GM12874 (cell line): ENCODE data around the gene CBFA2T2.

ENCODE experiments used
- TF ChIP-seq, protein P1 (sequence below): IDR thresholded peaks from 2 replicates; pipeline ENCODE4 v1.5.1; 2011; ENCODE audit warnings: low read depth, mild to moderate bottlenecking, control low read depth, low read length, moderate library complexity; ENCODE audit not compliant: insufficient read depth

The CBFA2T2 gene

DNA sequence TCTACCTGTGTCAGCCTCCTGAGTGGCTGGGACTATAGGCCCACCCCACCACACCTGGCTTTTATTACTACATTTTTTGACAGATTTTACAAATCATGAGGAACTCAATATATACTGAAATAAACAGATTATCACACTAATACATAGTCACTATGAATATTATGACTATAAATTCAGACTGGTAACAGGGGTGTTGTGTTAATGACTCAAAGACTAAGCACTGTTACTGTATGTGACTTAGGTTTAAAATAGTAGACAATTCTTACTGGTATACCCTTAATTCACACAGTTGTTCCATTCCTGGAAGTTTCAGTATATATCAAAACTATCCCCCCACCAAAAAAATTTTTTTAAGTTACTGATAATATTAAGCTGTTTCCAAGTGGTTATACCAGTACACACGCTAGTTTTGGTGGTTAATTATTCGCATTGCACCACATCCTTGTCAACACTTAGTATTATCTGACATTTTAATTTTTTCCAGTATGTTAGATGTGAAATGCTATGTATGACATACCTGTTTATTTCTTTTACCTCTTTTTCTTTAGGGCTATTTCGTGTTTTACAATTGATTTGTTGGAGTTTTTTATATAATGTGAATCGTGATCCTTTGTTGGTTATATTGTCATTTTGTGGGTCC is 137.8 kb downstream of the CBFA2T2 start:
- TF ChIP-seq, protein P1, sequence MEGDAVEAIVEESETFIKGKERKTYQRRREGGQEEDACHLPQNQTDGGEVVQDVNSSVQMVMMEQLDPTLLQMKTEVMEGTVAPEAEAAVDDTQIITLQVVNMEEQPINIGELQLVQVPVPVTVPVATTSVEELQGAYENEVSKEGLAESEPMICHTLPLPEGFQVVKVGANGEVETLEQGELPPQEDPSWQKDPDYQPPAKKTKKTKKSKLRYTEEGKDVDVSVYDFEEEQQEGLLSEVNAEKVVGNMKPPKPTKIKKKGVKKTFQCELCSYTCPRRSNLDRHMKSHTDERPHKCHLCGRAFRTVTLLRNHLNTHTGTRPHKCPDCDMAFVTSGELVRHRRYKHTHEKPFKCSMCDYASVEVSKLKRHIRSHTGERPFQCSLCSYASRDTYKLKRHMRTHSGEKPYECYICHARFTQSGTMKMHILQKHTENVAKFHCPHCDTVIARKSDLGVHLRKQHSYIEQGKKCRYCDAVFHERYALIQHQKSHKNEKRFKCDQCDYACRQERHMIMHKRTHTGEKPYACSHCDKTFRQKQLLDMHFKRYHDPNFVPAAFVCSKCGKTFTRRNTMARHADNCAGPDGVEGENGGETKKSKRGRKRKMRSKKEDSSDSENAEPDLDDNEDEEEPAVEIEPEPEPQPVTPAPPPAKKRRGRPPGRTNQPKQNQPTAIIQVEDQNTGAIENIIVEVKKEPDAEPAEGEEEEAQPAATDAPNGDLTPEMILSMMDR, result no peak

DNA sequence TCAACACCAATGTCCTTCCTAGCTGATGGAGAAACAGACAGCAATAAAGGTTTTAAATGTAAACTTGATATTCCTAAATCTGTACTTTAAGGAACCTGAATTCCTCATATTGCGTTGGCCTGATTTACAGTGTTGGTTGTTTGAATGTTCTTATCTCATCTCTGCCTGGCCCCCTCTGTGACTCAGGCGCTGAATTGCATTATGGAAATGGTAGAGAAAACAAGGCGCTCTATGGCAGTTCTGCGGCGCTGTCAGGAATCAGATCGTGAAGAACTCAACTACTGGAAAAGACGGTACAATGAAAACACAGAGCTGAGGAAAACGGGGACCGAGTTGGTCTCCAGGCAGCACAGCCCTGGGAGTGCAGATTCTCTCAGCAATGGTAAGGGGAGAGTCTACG is 139.6 kb downstream of the CBFA2T2 start:
- TF ChIP-seq, protein P1, result no peak

DNA sequence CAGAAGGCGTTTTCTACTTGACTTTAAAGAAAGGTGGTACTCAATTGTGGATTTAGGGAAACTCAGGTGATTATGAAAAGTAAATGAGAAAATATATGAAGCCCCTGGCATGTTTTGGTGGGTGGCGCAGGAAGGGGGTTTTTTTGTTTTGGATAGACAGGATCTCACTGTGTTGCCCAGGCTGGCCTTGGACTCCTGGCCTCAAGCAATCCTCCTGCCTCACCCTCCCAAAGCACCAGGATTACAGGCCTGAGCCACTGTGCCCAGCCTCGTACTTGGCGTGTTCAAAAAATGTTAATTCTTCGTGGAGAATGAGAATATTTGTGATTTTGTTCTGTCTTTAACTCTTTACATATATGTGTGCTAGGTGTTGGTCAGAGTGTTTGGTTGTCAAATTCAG is 140.1 kb downstream of the CBFA2T2 start:
- TF ChIP-seq, protein P1, result no peak

DNA sequence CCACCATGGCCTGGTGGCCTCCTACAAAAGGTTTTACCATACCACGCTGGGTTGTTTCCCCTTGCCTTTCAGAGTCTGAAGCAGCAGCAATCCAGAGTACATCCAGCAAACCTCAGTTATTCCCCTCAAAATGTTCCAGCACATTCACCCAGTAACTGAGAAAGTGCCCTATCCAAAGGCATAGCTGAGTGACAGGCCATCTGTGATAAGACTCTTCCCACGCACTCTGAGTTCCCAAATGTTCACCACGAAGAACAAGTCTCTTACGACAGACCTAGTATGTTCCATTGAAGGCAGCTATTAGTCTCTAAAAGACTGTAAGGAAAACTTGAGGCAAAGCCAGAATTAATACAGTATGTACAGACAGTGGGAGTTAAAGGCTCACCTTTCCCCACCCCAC is 140.6 kb downstream of the CBFA2T2 start:
- TF ChIP-seq, protein P1, result no peak

DNA sequence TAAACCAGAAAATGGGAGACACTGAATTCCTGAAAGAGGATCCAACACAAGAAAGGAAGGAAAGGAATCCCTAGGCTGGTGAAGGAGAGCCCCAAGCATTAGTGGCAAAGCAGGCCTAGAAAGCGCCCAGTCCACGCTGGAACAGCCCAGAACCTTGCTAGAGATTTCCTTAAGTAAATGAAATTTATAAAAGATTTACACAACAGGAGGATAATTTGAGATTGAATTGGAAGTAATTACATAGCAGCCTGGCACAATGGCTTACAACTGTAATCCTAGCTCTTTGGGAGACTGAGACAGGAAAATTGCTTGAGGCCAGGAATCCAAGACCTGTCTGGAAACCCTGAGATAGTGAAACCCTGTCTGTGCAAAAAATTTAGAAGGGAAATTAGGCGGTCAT is 145.4 kb downstream of the CBFA2T2 start:
- TF ChIP-seq, protein P1, result no peak

DNA sequence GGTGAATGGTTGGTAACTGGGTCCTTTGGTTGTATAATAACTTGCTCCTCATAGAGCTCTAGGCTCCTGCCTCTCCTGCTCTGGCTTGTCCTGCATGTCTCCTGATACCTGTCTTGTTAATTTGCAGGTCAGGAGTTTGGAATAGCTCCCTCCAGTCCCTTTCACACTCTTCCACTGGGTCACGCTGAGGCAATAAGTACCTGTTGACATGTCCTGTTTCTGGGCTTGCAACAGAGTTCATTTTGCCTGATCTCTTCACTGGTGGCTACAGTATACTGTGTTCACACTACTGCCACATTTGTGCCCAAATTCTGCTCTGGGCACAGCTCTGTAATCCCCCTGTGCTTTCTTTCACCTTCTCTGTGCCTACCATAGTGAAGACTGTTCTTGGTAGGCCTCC is 146.9 kb downstream of the CBFA2T2 start:
- TF ChIP-seq, protein P1, result no peak

DNA sequence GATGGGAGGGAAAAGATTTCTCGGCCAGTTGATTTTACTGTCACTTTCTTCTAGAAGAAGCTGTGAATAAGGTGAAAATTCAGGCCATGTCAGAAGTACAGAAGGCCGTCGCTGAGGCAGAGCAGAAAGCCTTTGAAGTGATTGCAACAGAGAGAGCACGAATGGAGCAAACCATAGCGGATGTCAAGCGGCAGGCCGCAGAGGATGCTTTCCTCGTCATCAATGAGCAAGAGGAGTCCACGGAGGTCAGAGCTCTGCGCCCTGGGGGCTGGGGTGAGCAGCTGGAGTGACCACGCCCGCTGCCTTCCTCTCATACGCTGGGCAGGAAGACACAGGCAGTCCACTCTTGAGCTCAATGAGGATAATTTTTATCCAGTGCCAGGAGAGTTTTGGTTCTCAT is 150.4 kb downstream of the CBFA2T2 start:
- TF ChIP-seq, protein P1, result no peak
